ENCODE data around the gene PNMA5.

DNA sequence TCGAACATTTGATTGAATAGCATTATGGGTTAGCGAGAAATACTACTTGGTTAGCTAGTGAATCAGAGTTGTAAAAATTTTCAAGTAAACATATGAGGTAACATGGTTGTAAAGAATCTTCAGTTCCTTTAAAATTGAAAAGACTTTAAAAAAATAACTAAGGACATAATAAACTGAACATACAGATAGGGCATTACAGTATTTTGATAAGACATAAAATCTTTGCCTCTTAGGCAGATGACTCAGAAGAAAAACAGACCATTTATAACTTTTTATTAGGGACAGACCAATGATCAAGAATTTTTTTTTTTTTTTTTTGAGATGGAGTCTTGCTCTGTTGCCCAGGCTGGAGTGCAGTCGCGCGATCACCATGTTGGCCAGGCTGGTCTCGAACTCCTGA is 43.1 kb downstream of the PNMA5 start:
- TF ChIP-seq, protein P1, sequence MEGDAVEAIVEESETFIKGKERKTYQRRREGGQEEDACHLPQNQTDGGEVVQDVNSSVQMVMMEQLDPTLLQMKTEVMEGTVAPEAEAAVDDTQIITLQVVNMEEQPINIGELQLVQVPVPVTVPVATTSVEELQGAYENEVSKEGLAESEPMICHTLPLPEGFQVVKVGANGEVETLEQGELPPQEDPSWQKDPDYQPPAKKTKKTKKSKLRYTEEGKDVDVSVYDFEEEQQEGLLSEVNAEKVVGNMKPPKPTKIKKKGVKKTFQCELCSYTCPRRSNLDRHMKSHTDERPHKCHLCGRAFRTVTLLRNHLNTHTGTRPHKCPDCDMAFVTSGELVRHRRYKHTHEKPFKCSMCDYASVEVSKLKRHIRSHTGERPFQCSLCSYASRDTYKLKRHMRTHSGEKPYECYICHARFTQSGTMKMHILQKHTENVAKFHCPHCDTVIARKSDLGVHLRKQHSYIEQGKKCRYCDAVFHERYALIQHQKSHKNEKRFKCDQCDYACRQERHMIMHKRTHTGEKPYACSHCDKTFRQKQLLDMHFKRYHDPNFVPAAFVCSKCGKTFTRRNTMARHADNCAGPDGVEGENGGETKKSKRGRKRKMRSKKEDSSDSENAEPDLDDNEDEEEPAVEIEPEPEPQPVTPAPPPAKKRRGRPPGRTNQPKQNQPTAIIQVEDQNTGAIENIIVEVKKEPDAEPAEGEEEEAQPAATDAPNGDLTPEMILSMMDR (conservative IDR thresholded peaks at IDR 0.05; ENCODE audit: low read depth, low read length) = no peak
- TF ChIP-seq EZH2phosphoT487 (IDR thresholded peaks at IDR 0.05; ENCODE audit: borderline replicate concordance, low read length) (no peak), EZH2 (IDR thresholded peaks at IDR 0.05; ENCODE audit: low read length, unreplicated experiment) (no peak)

Measured in PC-3 (cell line).